ENCODE data around the gene IL4. TPM values are rescaled to one million over a fixed set of nuclear protein-coding genes. Genes with fewer than 3 reads are reported as not detected.
A peak's percentile ranks its signal among the peaks of the same experiment; 100 is the strongest.

IL4 gene
- total and polyA plus RNA-seq, 10 donors: not detected

GRCh38 chr5:132678735-132679134 lies 4.9 kb downstream of the IL4 start:
- Histone ChIP-seq H3K27ac (no peak overlapping the region), H3K4me1 (peaks cover 0 to 31% (median 7%) of the 10 kb centered on the region in 6 donors), H3K4me3 (no peak overlapping the region), H3K27me3 (replicated peaks in 1 of 7) (no peaks in the 10 kb centered on the region), H3K9me3 (no peaks in the 10 kb centered on the region), H3K36me3 (no peaks in the 10 kb centered on the region)
- TF ChIP-seq POLR2AphosphoS5 (IDR thresholded peaks at IDR 0.05): no peak
- TF ChIP-seq, protein P1, sequence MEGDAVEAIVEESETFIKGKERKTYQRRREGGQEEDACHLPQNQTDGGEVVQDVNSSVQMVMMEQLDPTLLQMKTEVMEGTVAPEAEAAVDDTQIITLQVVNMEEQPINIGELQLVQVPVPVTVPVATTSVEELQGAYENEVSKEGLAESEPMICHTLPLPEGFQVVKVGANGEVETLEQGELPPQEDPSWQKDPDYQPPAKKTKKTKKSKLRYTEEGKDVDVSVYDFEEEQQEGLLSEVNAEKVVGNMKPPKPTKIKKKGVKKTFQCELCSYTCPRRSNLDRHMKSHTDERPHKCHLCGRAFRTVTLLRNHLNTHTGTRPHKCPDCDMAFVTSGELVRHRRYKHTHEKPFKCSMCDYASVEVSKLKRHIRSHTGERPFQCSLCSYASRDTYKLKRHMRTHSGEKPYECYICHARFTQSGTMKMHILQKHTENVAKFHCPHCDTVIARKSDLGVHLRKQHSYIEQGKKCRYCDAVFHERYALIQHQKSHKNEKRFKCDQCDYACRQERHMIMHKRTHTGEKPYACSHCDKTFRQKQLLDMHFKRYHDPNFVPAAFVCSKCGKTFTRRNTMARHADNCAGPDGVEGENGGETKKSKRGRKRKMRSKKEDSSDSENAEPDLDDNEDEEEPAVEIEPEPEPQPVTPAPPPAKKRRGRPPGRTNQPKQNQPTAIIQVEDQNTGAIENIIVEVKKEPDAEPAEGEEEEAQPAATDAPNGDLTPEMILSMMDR (IDR thresholded peaks at IDR 0.05 in 8 of 11, conservative IDR thresholded peaks at IDR 0.05 in 3 of 11): no peak
- DNase-seq: no peak
- 75 to 95% (median 89%) methylated on average over 1 of the region's 1 CpG; no CpG with 5 or more reads in 1 of the 5 donors for WGBS, 5 donors
- intact Hi-C loops (cut with DNase I; ENCODE audit: low total_unique reads): no loop called here

DNA sequence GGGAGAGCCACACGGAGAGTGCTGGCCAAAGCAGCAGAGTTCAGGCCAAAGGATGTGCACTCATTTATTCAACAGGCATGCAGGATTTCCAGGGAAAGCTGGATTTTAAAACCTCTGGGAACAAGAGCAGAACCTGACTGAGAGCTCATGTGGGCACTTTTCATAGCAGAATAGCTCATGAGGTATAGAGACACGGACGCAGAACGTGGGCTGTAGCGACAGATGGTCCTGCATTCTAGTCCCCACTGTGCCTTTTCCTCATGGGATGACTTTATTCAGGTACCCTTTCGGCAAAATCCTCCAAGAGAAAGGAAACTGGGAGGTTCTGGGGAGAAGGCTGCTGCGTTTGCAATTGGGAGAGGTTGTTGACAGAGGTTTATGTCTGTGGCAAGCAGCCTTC lies 5.4 kb downstream of the IL4 start:
- Histone ChIP-seq H3K4me3 (no peak overlapping the region), H3K9me3 (no peaks in the 10 kb centered on the region), H3K4me1 (peaks cover 0 to 31% (median 7%) of the 10 kb centered on the region in 6 donors), H3K27me3 (replicated peaks in 1 of 7) (no peaks in the 10 kb centered on the region), H3K36me3 (no peaks in the 10 kb centered on the region), H3K27ac (no peak overlapping the region)
- TF ChIP-seq POLR2AphosphoS5 (IDR thresholded peaks at IDR 0.05): no peak
- TF ChIP-seq, protein P1 (IDR thresholded peaks at IDR 0.05 in 8 of 11, conservative IDR thresholded peaks at IDR 0.05 in 3 of 11): no peak
- WGBS, 5 donors: 92 to 99% (median 95%) methylated on average over 7 of the region's 7 CpGs
- DNase-seq: no peak
- intact Hi-C loops (cut with DNase I; ENCODE audit: low total_unique reads): no loop called here

GRCh38 chr5:132679717-132680380 lies 6.1 kb downstream of the IL4 start:
- peak; percentile 57 for DNase-seq
- TF ChIP-seq POLR2AphosphoS5 (IDR thresholded peaks at IDR 0.05): no peak
- no peak for TF ChIP-seq POLR2A (IDR thresholded peaks at IDR 0.05)
- TF ChIP-seq, protein P1 (IDR thresholded peaks at IDR 0.05 in 8 of 11, conservative IDR thresholded peaks at IDR 0.05 in 3 of 11): no peak
- 94 to 97% (median 95%) methylated on average over 12 to 15 of the region's 15 CpGs for WGBS, 5 donors
- no peak overlapping the region for H3K4me3 ChIP-seq
- intact Hi-C loops (cut with DNase I; ENCODE audit: low total_unique reads): no loop called here
- H3K4me1 ChIP-seq: peaks cover 0 to 27% (median 3%) of the 10 kb centered on the region in 6 donors
- no peaks in the 10 kb centered on the region for H3K36me3 ChIP-seq
- H3K27ac ChIP-seq: no peak overlapping the region
- no peaks in the 10 kb centered on the region for H3K9me3 ChIP-seq
- H3K27me3 ChIP-seq (replicated peaks in 1 of 7): no peaks in the 10 kb centered on the region

GRCh38 chr5:132680780-132681475 lies 7.1 kb downstream of the IL4 start:
- Histone ChIP-seq H3K4me1 (peaks cover 0 to 21% (median 0%) of the 10 kb centered on the region in 6 donors), H3K9me3 (no peaks in the 10 kb centered on the region), H3K4me3 (no peak overlapping the region), H3K27ac (no peak overlapping the region), H3K27me3 (replicated peaks in 1 of 7) (no peaks in the 10 kb centered on the region), H3K36me3 (no peaks in the 10 kb centered on the region)
- WGBS, 5 donors: 74 to 93% (median 84%) methylated on average over 8 of the region's 8 CpGs
- intact Hi-C loops (cut with DNase I; ENCODE audit: low total_unique reads): no loop called here
- DNase-seq: peak; percentile 45
- TF ChIP-seq, protein P1 (IDR thresholded peaks at IDR 0.05 in 8 of 11, conservative IDR thresholded peaks at IDR 0.05 in 3 of 11): no peak
- TF ChIP-seq POLR2A (IDR thresholded peaks at IDR 0.05) (no peak), POLR2AphosphoS5 (IDR thresholded peaks at IDR 0.05) (no peak)

All from spleen (tissue), 11 donors.